Upper lobe of left lung (tissue), 4 donors: ENCODE measurements around the gene LYZL2.

Experiments
- CTCF ChIP-seq, 6 experiments: fragments of 450-650 bp in 4 of 6; fragments of 200-600 bp in 2 of 6; sonication (generic) in 2 of 6; IDR thresholded peaks; one replicate each; pipeline ENCODE4 v1.5.1; 2016 to 2019; ENCODE audit warnings: antibody characterized with exemption in 6 of 6
- EP300 ChIP-seq, 4 donors: sonication (generic); formaldehyde crosslinking; IDR thresholded peaks; one replicate each; pipeline ENCODE4 v1.5.1; 2017; ENCODE audit warnings: antibody characterized with exemption in 4 of 4, control low read depth in 2 of 4
- POLR2A ChIP-seq, 4 donors: fragments of 450-650 bp; IDR thresholded peaks; one replicate each; pipeline ENCODE4 v1.5.1; 2016 to 2017; ENCODE audit warnings: antibody characterized with exemption in 4 of 4, mild to moderate bottlenecking in 2 of 4
- POLR2AphosphoS5 ChIP-seq, 2 donors: sonication (generic); formaldehyde crosslinking; IDR thresholded peaks; one replicate each; pipeline ENCODE4 v1.5.1; 2017; ENCODE audit warnings: antibody characterized with exemption in 2 of 2

- no peak for TF ChIP-seq EP300 (IDR thresholded peaks at IDR 0.05)
- no peak for TF ChIP-seq CTCF (IDR thresholded peaks at IDR 0.05)
- no peak for TF ChIP-seq POLR2AphosphoS5 (IDR thresholded peaks at IDR 0.05)
- TF ChIP-seq POLR2A (IDR thresholded peaks at IDR 0.05) = no peak
Observed at GRCh38 chr10:30580676-30581075, 48.9 kb downstream of the LYZL2 start.
